ENCODE data around the gene GSTM5.
"Not testable (repeated sequence)": the region's sequence is repeated elsewhere in the genome, so short reads cannot be mapped to it uniquely, and the experiment has no call there.

Gene GSTM5

GRCh38 chr1:109730666-109731065, 18.6 kb downstream of the GSTM5 start:
- no peak for DNase-seq (ENCODE audit: low spot score)

GRCh38 chr1:109732390-109732881, 20.4 kb downstream of the GSTM5 start:
- DNase-seq (ENCODE audit: low spot score) = no peak

GRCh38 chr1:109733236-109733870, 21.3 kb downstream of the GSTM5 start:
- DNase-seq (ENCODE audit: low spot score) = no peak

GRCh38 chr1:109739738-109740614, 27.9 kb downstream of the GSTM5 start:
- peak; percentile 95 for DNase-seq (ENCODE audit: low spot score)

GRCh38 chr1:109740615-109741373, 28.7 kb downstream of the GSTM5 start, which contains the start of gene GSTM3:
Gene GSTM3, minus strand, starts transcription at chr1:109741038. Its CDS starts 751 bp downstream, at chr1:109740287.
- DNase-seq (ENCODE audit: low spot score) = no peak

GRCh38 chr1:109748311-109748710, 36.3 kb downstream of the GSTM5 start:
- DNase-seq (ENCODE audit: low spot score) = not testable (repeated sequence)

GRCh38 chr1:109749221-109749620, 37.2 kb downstream of the GSTM5 start:
- no peak for DNase-seq (ENCODE audit: low spot score)

GRCh38 chr1:109750241-109750882, 38.3 kb downstream of the GSTM5 start:
- no peak for DNase-seq (ENCODE audit: low spot score)

GRCh38 chr1:109750920-109751319, 38.9 kb downstream of the GSTM5 start:
- DNase-seq (ENCODE audit: low spot score) = no peak

GRCh38 chr1:109751531-109752260, 39.6 kb downstream of the GSTM5 start:
- no peak for DNase-seq (ENCODE audit: low spot score)

- no peak for DNase-seq (ENCODE audit: low spot score)
Measured at GRCh38 chr1:109754738-109755137, 42.7 kb downstream of the GSTM5 start.

GRCh38 chr1:109756325-109756724, 44.3 kb downstream of the GSTM5 start:
- DNase-seq (ENCODE audit: low spot score) = not testable (repeated sequence)

- DNase-seq (ENCODE audit: low spot score) = no peak
Measured at GRCh38 chr1:109756848-109757521, 44.9 kb downstream of the GSTM5 start.

- DNase-seq (ENCODE audit: low spot score) = no peak
Measured at GRCh38 chr1:109757936-109758786, 46.1 kb downstream of the GSTM5 start.

- no peak for DNase-seq (ENCODE audit: low spot score)
Measured at GRCh38 chr1:109759513-109760334, 47.7 kb downstream of the GSTM5 start.

GRCh38 chr1:109760581-109761226, 48.7 kb downstream of the GSTM5 start:
- DNase-seq (ENCODE audit: low spot score) = no peak

- no peak for DNase-seq (ENCODE audit: low spot score)
Measured at GRCh38 chr1:109761227-109762038, 49.4 kb downstream of the GSTM5 start.

Measured in GM03348 (cell line).